Testis (tissue), 2 donors: Measurements from ENCODE around the gene OAF.

ENCODE experiments used
- CTCF ChIP-seq, 3 experiments: fragments of 450-650 bp in 2 of 3; fragments of 200-600 bp in 1 of 3; sonication (generic) in 1 of 3; IDR thresholded peaks; one replicate each; pipeline ENCODE4 v1.5.1; 2016 to 2019; ENCODE audit warnings: antibody characterized with exemption in 3 of 3, mild to moderate bottlenecking in 2 of 3, moderate library complexity in 1 of 3
- POLR2A ChIP-seq: fragments of 450-650 bp; IDR thresholded peaks from one replicate; pipeline ENCODE4 v1.6.1; 2017; ENCODE audit warnings: antibody characterized with exemption, mild to moderate bottlenecking, moderate library complexity

- TF ChIP-seq CTCF (IDR thresholded peaks at IDR 0.05) (no peak), POLR2A (no peak)
Observed at GRCh38 chr11:120212259-120212878, 1.5 kb downstream of the OAF start.
